Omental fat pad (tissue), 4 donors: ENCODE data around the gene REM2. TPM values are rescaled to one million over a fixed set of nuclear protein-coding genes. Genes with fewer than 3 reads are reported as not detected.

ENCODE experiments used
- ATAC-seq: fragments of 150-250 bp; one replicate; pipeline ENCODE4 v1.9.1; 2016; ENCODE audit warnings: mild to moderate bottlenecking, moderate library complexity; ENCODE audit not compliant: low FRiP score
- DNase-seq: peaks from one replicate; pipeline ENCODE4 v3.0.0-alpha.2; 2019; ENCODE audit warnings: low spot score
- CTCF ChIP-seq, 3 donors: fragments of 450-650 bp; IDR thresholded peaks; one replicate each; pipeline ENCODE4 v1.5.1; 2016 to 2017; ENCODE audit warnings: antibody characterized with exemption in 3 of 3, mild to moderate bottlenecking in 3 of 3, moderate library complexity in 2 of 3
- total RNA-seq, 4 donors: library from RNA; depleted of rRNA; stranded (reverse); fragments of >200 nt; gene quantifications; one replicate each; pipeline ENCODE4 v1.1.0, GENCODE V29; 2016

REM2 gene
- total RNA-seq, 4 donors from 2014 or later: 0.24 to 3.3 (median 1.0) TPM

- no peak for DNase-seq
- no peak for ATAC-seq
- no peak for TF ChIP-seq CTCF (IDR thresholded peaks at IDR 0.05)
These were observed 38.0 kb upstream of the REM2 start for GRCh38 chr14:22845103-22845394.

GRCh38 chr14:22845821-22846625, 37.0 kb upstream of the REM2 start:
- no peak for TF ChIP-seq CTCF (IDR thresholded peaks at IDR 0.05)
- ATAC-seq (no peak), DNase-seq (no peak)

GRCh38 chr14:22846811-22847307, 36.2 kb upstream of the REM2 start:
- no peak for TF ChIP-seq CTCF (IDR thresholded peaks at IDR 0.05)
- no peak for ATAC-seq
- no peak for DNase-seq

- no peak for TF ChIP-seq CTCF (IDR thresholded peaks at IDR 0.05)
- DNase-seq (no peak), ATAC-seq (peak; percentile 0)
These were observed 35.2 kb upstream of the REM2 start for GRCh38 chr14:22847661-22848341.

GRCh38 chr14:22848351-22849164, 34.5 kb upstream of the REM2 start:
- no peak for TF ChIP-seq CTCF (IDR thresholded peaks at IDR 0.05)
- DNase-seq: no peak
- ATAC-seq: peak; percentile 72

GRCh38 chr14:22849212-22849819, 33.7 kb upstream of the REM2 start:
- peak; percentile 38 for ATAC-seq
- DNase-seq: peak; percentile 37
- TF ChIP-seq CTCF (IDR thresholded peaks at IDR 0.05): no peak
